Cardiac muscle cell (in vitro differentiated cells and primary cell): ENCODE measurements around the gene AOPEP. TPM values are rescaled to one million over a fixed set of nuclear protein-coding genes. Genes with fewer than 3 reads are reported as not detected.

Source experiments
- DNase-seq, 2 donors: peaks; one replicate each; pipeline versions ENCODE4 v3.0.0 to v3.0.0-alpha.2; 2010 to 2017; ENCODE audit warnings: low read depth in 1 of 2, low spot score in 1 of 2
- H3K27ac ChIP-seq: fragments of 200-600 bp; sonication (generic); 2 replicates; pipeline ENCODE4 v1.5.1; 2016
- H3K27me3 ChIP-seq: fragments of 200-600 bp; sonication (generic); 2 replicates; pipeline ENCODE4 v1.6.0; 2016; ENCODE audit warnings: control low read depth
- H3K36me3 ChIP-seq: fragments of 200-600 bp; sonication (generic); 2 replicates; pipeline ENCODE4 v1.5.1; 2016; ENCODE audit warnings: control low read depth
- H3K4me1 ChIP-seq: fragments of 200-600 bp; sonication (generic); 2 replicates; pipeline ENCODE4 v1.8.1; 2017; ENCODE audit warnings: low read depth, mild to moderate bottlenecking, mixed run types
- H3K4me3 ChIP-seq: fragments of 200-600 bp; sonication (generic); 2 replicates; pipeline ENCODE4 v1.5.1; 2016; ENCODE audit warnings: mild to moderate bottlenecking
- H3K9me3 ChIP-seq: fragments of 200-600 bp; sonication (generic); 2 replicates; pipeline ENCODE4 v1.5.1; 2017; ENCODE audit warnings: low read depth, mild to moderate bottlenecking, control low read depth
- polyA plus RNA-seq: library from polyadenylated mRNA; unstranded; fragments of >200 nt; fragmentation: Nextera tagmentation; extraction: Ambion mirVana; gene quantifications from 2 replicates; pipeline ENCODE4 v1.2.1, GENCODE V29; 2016
- total RNA-seq: library from RNA; depleted of rRNA; stranded (reverse); fragments of >200 nt; gene quantifications from 2 replicates; pipeline ENCODE4 v1.2.3, GENCODE V29; 2016
- TF ChIP-seq, protein P1 (sequence below): IDR thresholded peaks from 2 replicates; pipeline ENCODE4 v1.5.1; 2012; ENCODE audit warnings: low read depth, mild to moderate bottlenecking, low read length

Gene AOPEP
- total and polyA plus RNA-seq, 2 experiments from 2014 or later, result 46.8 to 88.7 TPM

DNA sequence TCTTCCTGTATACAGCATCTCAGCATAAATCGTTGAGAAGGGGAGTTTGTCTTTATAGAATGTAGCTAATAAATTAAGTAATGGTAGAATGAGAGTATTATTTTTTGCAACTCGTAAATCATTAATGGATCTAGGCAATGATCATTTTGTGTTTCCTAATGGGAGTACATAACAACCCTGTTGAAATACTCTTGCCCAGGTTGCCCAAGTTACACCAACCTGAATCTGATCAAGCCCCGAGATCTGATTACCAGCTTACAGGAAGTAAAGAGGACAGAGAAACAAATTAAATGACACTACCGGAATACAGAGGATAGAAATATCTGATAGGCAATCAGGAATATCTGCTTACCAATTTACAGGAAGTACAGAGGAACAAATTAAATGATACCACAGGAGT is 107.3 kb downstream of the AOPEP start:
- H3K4me1 ChIP-seq, result no peaks in the 10 kb centered on the region
- no peaks in the 10 kb centered on the region for H3K9me3 ChIP-seq
- H3K27me3 ChIP-seq, result no peaks in the 10 kb centered on the region
- H3K27ac ChIP-seq, result no peak overlapping the region
- no peak overlapping the region for H3K4me3 ChIP-seq
- no peak for DNase-seq
- no peaks in the 10 kb centered on the region for H3K36me3 ChIP-seq
- TF ChIP-seq, protein P1, sequence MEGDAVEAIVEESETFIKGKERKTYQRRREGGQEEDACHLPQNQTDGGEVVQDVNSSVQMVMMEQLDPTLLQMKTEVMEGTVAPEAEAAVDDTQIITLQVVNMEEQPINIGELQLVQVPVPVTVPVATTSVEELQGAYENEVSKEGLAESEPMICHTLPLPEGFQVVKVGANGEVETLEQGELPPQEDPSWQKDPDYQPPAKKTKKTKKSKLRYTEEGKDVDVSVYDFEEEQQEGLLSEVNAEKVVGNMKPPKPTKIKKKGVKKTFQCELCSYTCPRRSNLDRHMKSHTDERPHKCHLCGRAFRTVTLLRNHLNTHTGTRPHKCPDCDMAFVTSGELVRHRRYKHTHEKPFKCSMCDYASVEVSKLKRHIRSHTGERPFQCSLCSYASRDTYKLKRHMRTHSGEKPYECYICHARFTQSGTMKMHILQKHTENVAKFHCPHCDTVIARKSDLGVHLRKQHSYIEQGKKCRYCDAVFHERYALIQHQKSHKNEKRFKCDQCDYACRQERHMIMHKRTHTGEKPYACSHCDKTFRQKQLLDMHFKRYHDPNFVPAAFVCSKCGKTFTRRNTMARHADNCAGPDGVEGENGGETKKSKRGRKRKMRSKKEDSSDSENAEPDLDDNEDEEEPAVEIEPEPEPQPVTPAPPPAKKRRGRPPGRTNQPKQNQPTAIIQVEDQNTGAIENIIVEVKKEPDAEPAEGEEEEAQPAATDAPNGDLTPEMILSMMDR, result no peak

DNA sequence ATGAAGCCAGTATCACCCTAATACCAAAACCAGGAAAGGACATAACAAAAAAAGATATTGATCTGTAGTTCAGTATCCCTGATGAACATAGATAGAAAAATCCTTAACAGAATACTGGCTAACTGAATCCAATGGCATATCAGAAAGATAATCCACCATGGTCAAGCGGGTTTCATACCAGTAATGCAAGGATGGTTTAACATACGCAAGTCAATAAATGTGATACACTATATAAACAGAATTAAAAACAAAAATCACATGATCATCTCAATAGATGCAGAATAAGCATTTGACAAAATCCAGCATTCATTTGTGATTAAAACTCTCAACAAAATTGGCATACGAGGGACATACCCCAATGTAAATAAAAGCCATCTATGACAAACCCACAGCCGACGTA is 110.9 kb downstream of the AOPEP start:
- no peak for DNase-seq
- Histone ChIP-seq H3K27me3 (no peaks in the 10 kb centered on the region), H3K27ac (no peak overlapping the region), H3K36me3 (no peaks in the 10 kb centered on the region), H3K9me3 (no peaks in the 10 kb centered on the region), H3K4me3 (no peak overlapping the region), H3K4me1 (no peaks in the 10 kb centered on the region)
- TF ChIP-seq, protein P1, result no peak

DNA sequence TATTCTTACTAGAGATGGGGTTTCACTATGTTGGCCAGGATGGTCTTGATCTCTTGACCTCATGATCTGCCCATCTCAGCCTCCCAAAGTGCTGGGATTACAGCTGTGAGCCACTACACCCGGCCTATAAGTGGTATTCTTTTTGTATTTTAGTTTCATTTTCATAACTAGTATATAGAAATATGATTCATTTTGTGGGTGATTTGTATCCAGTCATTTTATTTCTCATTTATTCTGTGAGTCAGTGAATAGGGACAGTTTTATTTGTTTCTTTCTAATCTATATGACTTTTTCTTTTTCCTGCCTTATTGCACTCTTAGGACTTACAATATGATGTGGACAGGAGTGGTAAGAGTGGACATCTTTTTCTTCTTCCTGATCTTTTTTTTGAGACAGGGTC is 112.9 kb downstream of the AOPEP start:
- no peak for DNase-seq
- TF ChIP-seq, protein P1, result no peak
- Histone ChIP-seq H3K9me3 (no peaks in the 10 kb centered on the region), H3K36me3 (no peaks in the 10 kb centered on the region), H3K27me3 (no peaks in the 10 kb centered on the region), H3K4me1 (peaks cover 7% of the 10 kb centered on the region), H3K27ac (no peak overlapping the region), H3K4me3 (no peak overlapping the region)

DNA sequence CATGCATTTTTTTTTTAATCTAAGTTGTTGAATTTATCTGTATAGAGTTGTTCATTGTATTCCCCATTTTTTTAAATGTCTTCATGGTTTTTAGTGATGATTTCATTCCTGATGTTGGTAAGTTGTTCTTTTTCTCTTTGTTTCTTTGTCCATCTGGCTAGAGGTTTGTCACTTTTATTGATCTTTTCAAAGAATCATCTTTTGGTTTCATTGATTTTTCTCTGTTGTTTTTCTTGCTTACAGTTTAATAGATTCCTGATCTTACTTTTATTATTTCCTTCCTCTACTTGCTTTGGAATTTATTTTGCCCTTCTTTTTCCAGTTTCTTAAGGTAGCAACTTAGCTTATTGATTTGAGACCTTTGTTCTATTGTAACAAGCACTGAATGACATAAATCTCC is 114.2 kb downstream of the AOPEP start:
- peaks cover 7% of the 10 kb centered on the region for H3K4me1 ChIP-seq
- no peak overlapping the region for H3K27ac ChIP-seq
- no peak for DNase-seq
- no peak overlapping the region for H3K4me3 ChIP-seq
- H3K36me3 ChIP-seq, result no peaks in the 10 kb centered on the region
- H3K9me3 ChIP-seq, result no peaks in the 10 kb centered on the region
- no peaks in the 10 kb centered on the region for H3K27me3 ChIP-seq
- TF ChIP-seq, protein P1, result no peak

DNA sequence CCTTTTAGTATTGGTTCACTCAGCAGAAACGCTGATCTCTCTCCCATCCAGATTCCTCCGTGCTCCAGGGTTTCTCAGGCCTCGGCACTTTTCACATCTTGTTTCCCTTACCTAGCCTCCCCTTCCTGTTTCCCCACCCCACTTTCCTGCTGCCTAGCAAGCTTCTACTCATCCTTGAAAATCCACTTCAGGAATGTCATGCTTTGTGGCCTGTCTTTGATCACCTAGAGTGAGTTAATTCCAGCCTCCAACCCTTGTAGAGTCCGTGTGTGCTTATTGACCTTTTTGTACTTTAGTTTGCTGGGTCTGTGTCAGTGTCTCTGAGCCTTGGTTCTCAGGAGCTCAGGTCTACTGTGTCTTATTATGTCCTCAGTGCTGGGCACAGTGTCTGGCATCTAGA is 116.6 kb downstream of the AOPEP start:
- no peaks in the 10 kb centered on the region for H3K9me3 ChIP-seq
- H3K27ac ChIP-seq, result peak overlapping the region; percentile 57
- H3K4me3 ChIP-seq, result no peak overlapping the region
- no peaks in the 10 kb centered on the region for H3K27me3 ChIP-seq
- H3K4me1 ChIP-seq, result peaks cover 7% of the 10 kb centered on the region
- TF ChIP-seq, protein P1, result no peak
- DNase-seq, result peak in 1 of 2 donors; percentile 58
- H3K36me3 ChIP-seq, result no peaks in the 10 kb centered on the region

DNA sequence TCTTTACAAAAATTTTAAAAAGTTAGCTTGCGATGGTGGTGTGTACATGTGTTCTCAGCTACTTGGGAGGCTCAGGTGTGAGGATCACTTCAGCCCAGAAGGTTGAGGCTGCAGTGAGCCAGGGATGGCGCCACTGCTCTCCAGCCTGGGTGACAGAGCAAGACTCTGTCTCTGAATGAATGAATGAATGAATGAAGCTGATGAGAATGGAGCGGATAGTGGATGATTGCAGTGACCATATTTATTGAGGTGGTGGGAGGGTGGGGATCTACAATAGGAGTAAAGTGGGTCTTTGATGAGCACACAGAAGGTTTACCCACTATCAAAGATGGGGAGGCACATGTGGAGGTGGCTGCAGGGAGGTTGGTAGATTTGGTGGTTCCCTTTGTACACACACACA is 120.2 kb downstream of the AOPEP start:
- DNase-seq, result no peak
- no peak overlapping the region for H3K27ac ChIP-seq
- H3K4me1 ChIP-seq, result peaks cover 7% of the 10 kb centered on the region
- TF ChIP-seq, protein P1, result no peak
- H3K27me3 ChIP-seq, result no peaks in the 10 kb centered on the region
- H3K4me3 ChIP-seq, result no peak overlapping the region
- H3K36me3 ChIP-seq, result no peaks in the 10 kb centered on the region
- no peaks in the 10 kb centered on the region for H3K9me3 ChIP-seq
